ENCODE results near the gene GYG1. TPM values are rescaled to one million over a fixed set of nuclear protein-coding genes. Genes with fewer than 3 reads are reported as not detected.
A peak's percentile ranks its signal among the peaks of the same experiment; 100 is the strongest.

Gene GYG1
- total and polyA plus RNA-seq, 2 experiments from 2014 or later, result 11.2 to 47.8 TPM

DNA sequence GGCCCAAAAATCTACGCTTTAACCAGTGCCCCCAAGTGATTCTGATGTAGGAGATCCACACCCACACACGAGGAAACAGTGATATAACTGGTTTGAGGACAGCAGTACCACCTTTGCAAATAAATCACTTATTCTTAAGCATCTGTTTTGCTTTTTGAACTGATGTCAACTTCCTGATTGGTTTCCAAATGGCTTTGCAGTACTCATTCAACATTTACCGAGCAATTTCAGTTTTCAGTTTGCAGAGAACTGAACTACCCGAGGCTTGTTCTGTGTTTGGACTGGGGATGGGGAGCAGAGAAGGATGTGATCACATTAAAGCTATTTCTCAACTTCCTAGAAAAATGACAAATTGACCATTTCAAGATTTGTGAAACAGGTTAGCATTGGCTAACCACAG is 1.1 kb upstream of the GYG1 start:
- DNase-seq (ENCODE audit: low read depth in 1 of 2, low spot score in 1 of 2), result no peak
- TF ChIP-seq, protein P1, sequence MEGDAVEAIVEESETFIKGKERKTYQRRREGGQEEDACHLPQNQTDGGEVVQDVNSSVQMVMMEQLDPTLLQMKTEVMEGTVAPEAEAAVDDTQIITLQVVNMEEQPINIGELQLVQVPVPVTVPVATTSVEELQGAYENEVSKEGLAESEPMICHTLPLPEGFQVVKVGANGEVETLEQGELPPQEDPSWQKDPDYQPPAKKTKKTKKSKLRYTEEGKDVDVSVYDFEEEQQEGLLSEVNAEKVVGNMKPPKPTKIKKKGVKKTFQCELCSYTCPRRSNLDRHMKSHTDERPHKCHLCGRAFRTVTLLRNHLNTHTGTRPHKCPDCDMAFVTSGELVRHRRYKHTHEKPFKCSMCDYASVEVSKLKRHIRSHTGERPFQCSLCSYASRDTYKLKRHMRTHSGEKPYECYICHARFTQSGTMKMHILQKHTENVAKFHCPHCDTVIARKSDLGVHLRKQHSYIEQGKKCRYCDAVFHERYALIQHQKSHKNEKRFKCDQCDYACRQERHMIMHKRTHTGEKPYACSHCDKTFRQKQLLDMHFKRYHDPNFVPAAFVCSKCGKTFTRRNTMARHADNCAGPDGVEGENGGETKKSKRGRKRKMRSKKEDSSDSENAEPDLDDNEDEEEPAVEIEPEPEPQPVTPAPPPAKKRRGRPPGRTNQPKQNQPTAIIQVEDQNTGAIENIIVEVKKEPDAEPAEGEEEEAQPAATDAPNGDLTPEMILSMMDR (IDR thresholded peaks at IDR 0.05; ENCODE audit: low read depth, low read length), result no peak
- Histone ChIP-seq H3K4me1 (ENCODE audit: low read depth) (no peaks in the 10 kb centered on the region), H3K36me3 (no peaks in the 10 kb centered on the region), H3K27ac (no peak overlapping the region), H3K9me3 (ENCODE audit: low read depth) (no peaks in the 10 kb centered on the region), H3K4me3 (no peak overlapping the region), H3K27me3 (peaks cover 11% of the 10 kb centered on the region)

DNA sequence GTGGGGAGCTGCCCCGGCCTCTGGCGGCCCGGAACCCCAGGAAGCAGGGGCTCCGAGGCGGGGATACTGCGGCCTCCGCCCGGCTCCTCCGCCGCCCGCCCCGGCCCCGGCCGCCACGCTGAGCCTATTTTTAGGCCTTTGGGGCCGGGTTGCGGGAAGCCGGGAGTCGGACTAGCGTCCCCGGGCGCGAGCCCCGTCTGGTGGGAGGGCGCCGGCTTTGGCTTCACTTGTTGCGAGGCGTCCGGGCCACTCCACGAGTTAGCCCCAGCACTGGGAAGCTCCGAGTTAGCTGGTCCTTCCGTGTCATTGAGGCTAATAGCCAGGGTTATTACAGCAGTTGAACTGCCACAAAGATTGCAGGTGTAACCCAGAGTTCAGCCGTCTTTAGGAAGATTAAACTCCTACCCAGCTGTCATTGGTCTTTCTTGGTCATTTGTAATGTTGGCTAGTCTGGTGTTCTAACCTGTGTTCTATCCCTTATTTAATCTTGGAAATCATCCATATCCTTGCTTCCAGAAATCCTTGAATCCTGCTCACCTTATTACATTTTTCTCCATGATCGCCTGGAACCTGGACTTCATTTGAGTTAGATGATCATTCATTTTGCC is 791 bp downstream of the GYG1 start:
- TF ChIP-seq, protein P1 (IDR thresholded peaks at IDR 0.05; ENCODE audit: low read depth, low read length), result no peak
- peaks cover 6% of the 10 kb centered on the region for H3K27me3 ChIP-seq
- H3K27ac ChIP-seq, result peak overlapping the region; percentile 77
- peak overlapping the region; percentile 85 for H3K4me3 ChIP-seq
- H3K9me3 ChIP-seq (ENCODE audit: low read depth), result no peaks in the 10 kb centered on the region
- peak in 1 of 2 donors; percentile 81 for DNase-seq (ENCODE audit: low read depth in 1 of 2, low spot score in 1 of 2)
- no peaks in the 10 kb centered on the region for H3K4me1 ChIP-seq (ENCODE audit: low read depth)
- no peaks in the 10 kb centered on the region for H3K36me3 ChIP-seq

DNA sequence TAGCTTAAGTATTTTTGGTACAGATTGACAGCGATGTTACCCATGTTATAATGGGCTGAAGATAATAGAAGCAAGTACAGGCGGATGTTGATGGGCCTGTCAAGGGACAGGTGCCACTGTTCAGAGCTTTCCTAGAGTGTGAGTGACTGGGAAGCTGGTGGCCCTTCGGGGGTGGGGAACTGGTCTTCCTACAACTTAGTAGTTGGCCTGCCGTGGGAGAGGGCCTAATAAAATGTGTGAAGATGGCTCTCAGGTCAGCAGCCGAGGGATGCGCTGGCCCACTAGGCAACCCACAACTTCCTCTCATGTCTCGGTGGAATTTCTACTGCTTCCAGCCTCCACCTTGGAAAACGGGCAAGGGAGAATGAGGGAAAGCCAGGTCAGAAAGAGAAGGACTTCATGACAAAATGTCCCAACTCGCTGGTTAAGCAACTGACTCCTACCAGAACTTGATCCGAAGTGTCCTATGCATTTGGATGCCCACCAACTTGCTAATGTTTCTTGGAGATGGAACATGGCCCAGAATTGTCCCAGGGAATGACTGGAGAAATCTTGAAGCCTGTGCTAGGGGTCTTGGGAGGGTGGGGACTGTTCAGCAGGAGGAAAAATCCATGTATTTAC is 1.4 kb downstream of the GYG1 start:
- Histone ChIP-seq H3K4me3 (peak overlapping the region; percentile 85), H3K9me3 (ENCODE audit: low read depth) (no peaks in the 10 kb centered on the region), H3K36me3 (no peaks in the 10 kb centered on the region), H3K4me1 (ENCODE audit: low read depth) (no peaks in the 10 kb centered on the region), H3K27ac (no peak overlapping the region), H3K27me3 (peaks cover 6% of the 10 kb centered on the region)
- DNase-seq (ENCODE audit: low read depth in 1 of 2, low spot score in 1 of 2), result no peak
- TF ChIP-seq, protein P1 (IDR thresholded peaks at IDR 0.05; ENCODE audit: low read depth, low read length), result no peak

- no peak overlapping the region for H3K27ac ChIP-seq
- H3K27me3 ChIP-seq, result peaks cover 6% of the 10 kb centered on the region
- H3K4me1 ChIP-seq (ENCODE audit: low read depth), result peaks cover 13% of the 10 kb centered on the region
- H3K9me3 ChIP-seq (ENCODE audit: low read depth), result no peaks in the 10 kb centered on the region
- H3K36me3 ChIP-seq, result no peaks in the 10 kb centered on the region
- H3K4me3 ChIP-seq, result no peak overlapping the region
- DNase-seq (ENCODE audit: low read depth in 1 of 2, low spot score in 1 of 2), result no peak
- TF ChIP-seq, protein P1 (IDR thresholded peaks at IDR 0.05; ENCODE audit: low read depth, low read length), result no peak
Measured at GRCh38 chr3:148997623-148998022, 6.3 kb downstream of the GYG1 start.

DNA sequence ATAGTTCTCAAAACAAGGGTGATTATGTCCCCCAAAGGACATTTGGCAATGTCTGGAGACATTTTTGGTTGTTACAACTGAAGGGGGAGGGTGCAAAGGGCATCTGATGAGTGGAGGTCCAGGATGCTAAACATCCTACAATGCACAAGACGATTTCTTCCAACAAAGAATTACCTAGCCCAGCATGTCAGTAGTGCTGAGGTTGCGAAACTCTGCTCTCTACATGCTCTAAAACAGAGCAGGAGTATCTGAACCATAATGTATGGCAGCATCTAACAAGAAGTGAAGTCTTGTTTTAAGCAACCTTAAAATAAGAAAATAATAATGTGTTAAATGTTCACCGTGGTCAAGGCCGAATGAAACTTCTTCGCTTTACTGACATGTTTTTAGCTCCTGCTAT is 7.0 kb downstream of the GYG1 start:
- H3K36me3 ChIP-seq, result no peaks in the 10 kb centered on the region
- peak in 1 of 2 donors; percentile 52 for DNase-seq (ENCODE audit: low read depth in 1 of 2, low spot score in 1 of 2)

More for the DNA sequence above, 7.0 kb downstream of the GYG1 start:
- Histone ChIP-seq H3K4me1 (ENCODE audit: low read depth) (peaks cover 13% of the 10 kb centered on the region), H3K9me3 (ENCODE audit: low read depth) (no peaks in the 10 kb centered on the region), H3K27ac (no peak overlapping the region), H3K27me3 (peaks cover 5% of the 10 kb centered on the region), H3K4me3 (no peak overlapping the region)
- TF ChIP-seq, protein P1 (IDR thresholded peaks at IDR 0.05; ENCODE audit: low read depth, low read length), result no peak

Measured in cardiac muscle cell (in vitro differentiated cells and primary cell).